ENCODE results near the gene ITGAL.
A peak's percentile ranks its signal among the peaks of the same experiment; 100 is the strongest.

The ITGAL gene

DNA sequence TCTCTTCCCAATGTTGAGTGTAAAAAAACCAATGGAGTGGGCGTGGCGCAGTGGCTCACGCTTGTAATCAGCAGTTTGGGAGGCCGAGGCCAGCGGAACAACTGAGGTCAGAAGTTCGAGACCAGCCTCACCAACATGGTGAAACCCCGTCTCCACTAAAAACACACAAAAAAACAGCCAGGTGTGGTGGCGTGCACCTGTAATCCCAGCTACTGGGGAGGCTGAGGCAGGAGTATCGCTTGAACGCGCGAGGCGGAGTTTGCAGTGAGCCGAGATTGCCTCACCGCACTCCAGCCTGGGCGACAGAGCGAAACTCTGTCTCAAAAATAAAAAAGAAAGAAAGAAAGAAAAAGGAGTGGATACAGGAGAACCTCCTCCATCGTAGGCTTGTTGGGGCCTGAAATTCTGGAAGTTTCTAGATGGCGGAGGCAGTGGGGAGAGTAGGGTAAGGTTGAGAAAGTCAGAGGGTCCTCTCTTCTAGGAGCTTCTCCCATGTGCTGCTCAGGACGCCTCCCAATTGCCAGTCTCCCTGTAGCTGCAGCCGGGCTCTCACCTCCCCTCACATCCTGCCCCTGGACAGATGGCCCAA, 86.3 kb downstream of the ITGAL start:
- TF ChIP-seq, protein P1, sequence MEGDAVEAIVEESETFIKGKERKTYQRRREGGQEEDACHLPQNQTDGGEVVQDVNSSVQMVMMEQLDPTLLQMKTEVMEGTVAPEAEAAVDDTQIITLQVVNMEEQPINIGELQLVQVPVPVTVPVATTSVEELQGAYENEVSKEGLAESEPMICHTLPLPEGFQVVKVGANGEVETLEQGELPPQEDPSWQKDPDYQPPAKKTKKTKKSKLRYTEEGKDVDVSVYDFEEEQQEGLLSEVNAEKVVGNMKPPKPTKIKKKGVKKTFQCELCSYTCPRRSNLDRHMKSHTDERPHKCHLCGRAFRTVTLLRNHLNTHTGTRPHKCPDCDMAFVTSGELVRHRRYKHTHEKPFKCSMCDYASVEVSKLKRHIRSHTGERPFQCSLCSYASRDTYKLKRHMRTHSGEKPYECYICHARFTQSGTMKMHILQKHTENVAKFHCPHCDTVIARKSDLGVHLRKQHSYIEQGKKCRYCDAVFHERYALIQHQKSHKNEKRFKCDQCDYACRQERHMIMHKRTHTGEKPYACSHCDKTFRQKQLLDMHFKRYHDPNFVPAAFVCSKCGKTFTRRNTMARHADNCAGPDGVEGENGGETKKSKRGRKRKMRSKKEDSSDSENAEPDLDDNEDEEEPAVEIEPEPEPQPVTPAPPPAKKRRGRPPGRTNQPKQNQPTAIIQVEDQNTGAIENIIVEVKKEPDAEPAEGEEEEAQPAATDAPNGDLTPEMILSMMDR (IDR thresholded peaks at IDR 0.05; ENCODE audit: insufficient read depth, low read depth, low read length, missing control alignments): no peak
- H3K4me3 ChIP-seq (ENCODE audit: low read length): peak overlapping the region; percentile 30

DNA sequence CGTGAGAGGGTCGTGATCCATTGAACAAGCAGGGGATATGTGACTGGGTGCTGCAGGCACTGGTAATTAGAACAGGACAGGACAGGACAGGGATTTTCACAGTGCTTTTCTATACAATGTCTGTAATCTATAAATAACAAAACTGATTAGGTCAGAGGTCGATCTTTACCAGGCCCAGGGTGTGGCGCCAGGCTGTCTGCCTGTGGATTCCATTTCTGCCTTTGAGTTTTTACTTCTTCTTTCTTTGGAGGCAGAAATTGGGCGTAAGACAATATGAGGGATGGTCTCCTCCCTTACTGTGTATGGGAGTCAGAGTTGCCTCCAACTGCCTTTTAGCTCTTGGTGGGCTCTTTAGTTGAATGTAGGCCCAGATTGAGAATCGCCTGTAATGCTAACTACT, 87.1 kb downstream of the ITGAL start:
- TF ChIP-seq, protein P1 (IDR thresholded peaks at IDR 0.05; ENCODE audit: insufficient read depth, low read depth, low read length, missing control alignments): no peak
- H3K4me3 ChIP-seq (ENCODE audit: low read length): no peak overlapping the region
- DNase-seq (ENCODE audit: low read depth): no peak

More for the DNA sequence above, 86.3 kb downstream of the ITGAL start:
- DNase-seq (ENCODE audit: low read depth): no peak

DNA sequence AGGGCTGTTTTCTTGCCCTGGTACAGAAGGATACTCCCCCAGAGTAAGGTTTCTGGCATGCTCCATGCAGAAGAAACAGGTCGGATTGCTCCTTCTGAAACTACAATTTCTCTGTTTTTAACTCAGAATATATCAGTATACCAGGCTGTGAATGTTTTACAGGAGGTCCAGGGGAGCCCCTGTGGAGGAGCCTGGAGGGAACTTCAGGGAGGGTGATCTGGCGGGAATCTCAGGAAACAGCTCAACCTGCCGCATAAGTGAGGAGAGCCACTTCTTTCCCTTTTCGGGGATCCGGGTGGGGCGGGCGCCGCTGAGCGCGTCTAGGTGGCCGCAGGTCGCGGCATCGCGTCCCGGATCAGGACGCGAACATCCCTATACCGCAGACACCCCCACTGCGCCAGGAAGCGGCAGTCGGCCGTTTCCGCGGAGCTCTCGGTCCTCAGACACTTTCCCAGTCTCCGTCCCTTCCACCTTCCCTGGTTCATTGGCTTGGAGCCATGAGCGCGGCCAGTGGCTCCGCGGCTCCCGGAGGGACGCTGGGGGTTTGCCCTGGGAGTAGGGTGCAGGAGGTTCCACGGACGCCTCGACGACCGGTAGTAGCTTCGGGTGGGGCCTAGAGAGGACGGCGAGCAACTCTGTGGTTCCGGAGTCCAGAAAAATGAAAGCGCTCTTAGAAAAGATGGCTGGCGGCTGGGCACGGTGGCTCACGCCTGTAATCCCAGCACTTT, 88.7 kb downstream of the ITGAL start:
- TF ChIP-seq, protein P1 (IDR thresholded peaks at IDR 0.05; ENCODE audit: insufficient read depth, low read depth, low read length, missing control alignments): no peak
- peak overlapping the region; percentile 25 for H3K4me3 ChIP-seq (ENCODE audit: low read length)
- DNase-seq (ENCODE audit: low read depth): no peak

DNA sequence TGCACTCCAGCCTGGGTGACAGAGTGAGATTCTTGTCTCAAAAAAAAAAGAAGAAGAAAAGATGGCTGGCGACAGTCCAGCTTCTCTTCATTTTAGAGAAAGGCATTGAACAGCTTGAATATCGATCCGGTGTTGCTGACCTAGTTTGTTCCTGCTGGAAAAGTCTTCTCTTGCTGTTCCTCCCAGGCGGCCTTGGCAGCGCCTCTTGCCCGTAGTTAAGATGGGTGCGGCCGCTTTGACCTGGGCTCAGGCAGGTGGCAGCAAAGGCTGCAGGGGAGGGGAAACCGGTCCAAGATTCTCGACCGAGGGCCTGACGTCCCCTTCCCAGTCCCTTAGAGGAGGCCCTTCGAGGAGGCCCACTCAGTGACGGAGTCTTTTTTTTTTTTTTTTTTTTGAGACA, 89.5 kb downstream of the ITGAL start:
- DNase-seq (ENCODE audit: low read depth): no peak
- H3K4me3 ChIP-seq (ENCODE audit: low read length): no peak overlapping the region
- TF ChIP-seq, protein P1 (IDR thresholded peaks at IDR 0.05; ENCODE audit: insufficient read depth, low read depth, low read length, missing control alignments): no peak

DNA sequence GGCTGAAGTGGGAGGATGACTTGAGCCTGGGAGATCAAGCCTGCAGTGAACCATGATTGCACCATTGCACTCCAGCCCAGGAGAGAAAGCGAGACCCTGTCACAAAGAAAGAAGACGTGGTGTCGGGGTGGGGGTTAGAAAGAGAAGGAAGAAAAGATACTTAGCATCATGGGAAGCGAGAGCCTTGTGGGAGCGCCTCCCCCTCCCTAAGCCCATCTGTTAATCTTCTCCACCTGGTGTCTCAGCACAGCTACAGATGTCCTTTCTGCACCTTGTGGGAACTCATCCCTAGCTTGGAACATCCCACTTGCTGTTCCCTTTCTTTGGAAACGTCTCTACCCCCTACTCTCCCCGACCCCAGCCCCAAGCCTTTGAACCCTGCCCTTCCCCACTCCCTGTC, 93.0 kb downstream of the ITGAL start:
- no peak for DNase-seq (ENCODE audit: low read depth)
- no peak overlapping the region for H3K4me3 ChIP-seq (ENCODE audit: low read length)
- TF ChIP-seq, protein P1 (IDR thresholded peaks at IDR 0.05; ENCODE audit: insufficient read depth, low read depth, low read length, missing control alignments): no peak

DNA sequence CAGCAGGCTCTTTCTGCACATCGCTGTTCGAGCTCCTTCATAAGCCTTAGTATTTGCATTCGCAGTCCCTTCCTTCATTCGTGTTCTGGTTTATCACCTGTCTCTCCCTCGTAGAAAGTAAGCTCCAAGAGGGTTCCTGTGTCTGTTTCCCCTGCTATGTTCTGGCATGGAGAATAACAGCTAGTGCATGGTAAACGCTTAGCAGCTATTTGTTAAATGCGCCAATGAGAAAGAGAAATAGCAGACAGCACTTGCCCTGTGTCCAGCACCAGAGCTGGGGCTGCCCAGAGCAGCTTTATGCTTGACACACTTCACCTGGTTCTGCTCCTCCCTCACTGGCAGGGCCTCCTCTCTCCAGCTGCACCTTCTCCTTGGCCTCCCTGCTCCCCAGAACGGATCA, 93.4 kb downstream of the ITGAL start:
- no peak overlapping the region for H3K4me3 ChIP-seq (ENCODE audit: low read length)
- TF ChIP-seq, protein P1 (IDR thresholded peaks at IDR 0.05; ENCODE audit: insufficient read depth, low read depth, low read length, missing control alignments): no peak
- no peak for DNase-seq (ENCODE audit: low read depth)

DNA sequence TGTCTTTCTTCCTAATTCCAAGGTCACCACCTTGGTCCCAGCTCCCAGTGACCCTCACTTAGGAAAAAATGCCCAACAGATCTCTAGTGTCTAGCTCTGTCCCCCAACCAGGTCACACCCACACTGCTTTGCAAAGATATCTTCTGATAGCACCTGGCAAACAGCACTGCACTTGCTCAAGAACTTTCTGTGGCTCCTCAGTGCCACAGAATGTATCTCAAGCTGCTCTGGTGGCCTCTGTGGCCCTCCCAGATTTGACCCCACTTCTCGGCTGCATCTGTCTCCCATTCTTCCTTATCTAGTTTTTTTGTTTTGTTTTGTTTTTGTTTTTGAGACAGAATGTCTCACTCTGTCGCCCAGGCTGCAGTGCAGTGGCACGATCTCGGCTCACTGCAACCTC, 94.0 kb downstream of the ITGAL start:
- TF ChIP-seq, protein P1 (IDR thresholded peaks at IDR 0.05; ENCODE audit: insufficient read depth, low read depth, low read length, missing control alignments): no peak
- no peak overlapping the region for H3K4me3 ChIP-seq (ENCODE audit: low read length)

More for the DNA sequence above, 94.0 kb downstream of the ITGAL start:
- DNase-seq (ENCODE audit: low read depth): no peak

Data from epithelial cell of esophagus (primary cell).